GM12878 (cell line): Measurements from ENCODE around the gene TTC23L.

Experiments
- CTCF ChIP-seq, 3 experiments: IDR thresholded peaks in 2 of 3; conservative IDR thresholded peaks in 1 of 3; 2 replicates each; pipeline ENCODE4 v1.5.1; 2011; ENCODE audit warnings: low read depth in 3 of 3, low read length in 3 of 3, mild to moderate bottlenecking in 3 of 3, control low read depth in 2 of 3, moderate library complexity in 2 of 3, inconsistent platforms in 1 of 3, mixed read lengths in 1 of 3; ENCODE audit not compliant: control insufficient read depth in 2 of 3, insufficient read depth in 1 of 3; ENCODE audit errors: extremely low read depth in 1 of 3
- REST ChIP-seq: IDR thresholded peaks from 2 replicates; pipeline ENCODE4 v1.6.1; 2012; ENCODE audit warnings: mild to moderate bottlenecking, low read depth, low read length

GRCh38 chr5:34842554-34842953 is 3.6 kb downstream of the TTC23L start:
- TF ChIP-seq REST (no peak), CTCF (IDR thresholded peaks at IDR 0.05 in 2 of 3, conservative IDR thresholded peaks at IDR 0.05 in 1 of 3; ENCODE audit: control insufficient read depth in 2 of 3, extremely low read depth in 1 of 3, insufficient read depth in 1 of 3, low read depth in 3 of 3, low read length in 3 of 3) (no peak)
